Astrocyte (in vitro differentiated cells and primary cell): ENCODE results near the gene SH2D6. TPM values are rescaled to one million over a fixed set of nuclear protein-coding genes. Genes with fewer than 3 reads are reported as not detected.

Source experiments
- DNase-seq: peaks from one replicate; pipeline ENCODE4 v3.0.0-alpha.2; 2010; ENCODE audit warnings: low read depth
- FAIRE-seq: peaks from 2 replicates; lab custom pipeline; 2011; peaks lifted over from hg19 to GRCh38; lab: Jason Lieb, UNC
- H2AFZ ChIP-seq: 2 replicates; pipeline ENCODE4 v1.6.0; 2012; ENCODE audit warnings: low read depth, low read length, inconsistent platforms
- H3K27ac ChIP-seq: 2 replicates; pipeline ENCODE4 v1.5.1; 2011; ENCODE audit warnings: low read depth, low read length, inconsistent platforms
- H3K27me3 ChIP-seq: 2 replicates; pipeline ENCODE4 v1.6.0; 2011; ENCODE audit warnings: low read length, inconsistent platforms; ENCODE audit not compliant: insufficient read depth
- H3K36me3 ChIP-seq: 2 replicates; pipeline ENCODE4 v1.5.1; 2011; ENCODE audit warnings: low read length, inconsistent platforms; ENCODE audit not compliant: insufficient read depth
- H3K4me1 ChIP-seq: 2 replicates; pipeline ENCODE4 v1.5.1; 2011; ENCODE audit warnings: low read length, inconsistent platforms; ENCODE audit not compliant: insufficient read depth
- H3K4me2 ChIP-seq: 2 replicates; pipeline ENCODE4 v1.6.0; 2012; ENCODE audit warnings: low read length, inconsistent platforms
- H3K4me3 ChIP-seq: 2 replicates; pipeline ENCODE4 v1.5.1; 2011; ENCODE audit warnings: low read depth, mild to moderate bottlenecking, low read length, inconsistent platforms; ENCODE audit not compliant: insufficient read depth
- H3K79me2 ChIP-seq: 2 replicates; pipeline ENCODE4 v1.6.0; 2012; ENCODE audit warnings: mild to moderate bottlenecking, low read length, inconsistent platforms; ENCODE audit not compliant: insufficient read depth
- H3K9ac ChIP-seq: 2 replicates; pipeline ENCODE4 v1.6.0; 2012; ENCODE audit warnings: mild to moderate bottlenecking, low read length, inconsistent platforms
- H3K9me3 ChIP-seq: 2 replicates; pipeline ENCODE4 v1.5.1; 2012; ENCODE audit warnings: low read depth, mild to moderate bottlenecking, low read length, inconsistent platforms; ENCODE audit not compliant: insufficient read depth
- H4K20me1 ChIP-seq: 2 replicates; pipeline ENCODE4 v1.6.0; 2012; ENCODE audit warnings: low read length, inconsistent platforms; ENCODE audit not compliant: insufficient read depth
- H3K27ac Mint-ChIP-seq: one replicate; pipeline ENCODE4 v1.8.0; 2021; ENCODE audit warnings: mild to moderate bottlenecking, mixed read lengths; ENCODE audit not compliant: unreplicated experiment
- H3K27me3 Mint-ChIP-seq: one replicate; pipeline ENCODE4 v1.8.0; 2021; ENCODE audit warnings: low read depth, mixed read lengths; ENCODE audit not compliant: unreplicated experiment
- H3K36me3 Mint-ChIP-seq: one replicate; pipeline ENCODE4 v1.8.0; 2021; ENCODE audit warnings: low read depth, mixed read lengths; ENCODE audit not compliant: unreplicated experiment
- H3K4me1 Mint-ChIP-seq: one replicate; pipeline ENCODE4 v1.8.0; 2021; ENCODE audit warnings: low read depth, mixed read lengths; ENCODE audit not compliant: unreplicated experiment
- H3K4me3 Mint-ChIP-seq: one replicate; pipeline ENCODE4 v1.8.0; 2021; ENCODE audit warnings: mild to moderate bottlenecking, moderate library complexity, mixed read lengths; ENCODE audit not compliant: unreplicated experiment
- H3K9me3 Mint-ChIP-seq: one replicate; pipeline ENCODE4 v1.8.0; 2021; ENCODE audit warnings: mild to moderate bottlenecking, mixed read lengths; ENCODE audit not compliant: unreplicated experiment
- CTCF ChIP-seq: IDR thresholded peaks from 2 replicates; pipeline ENCODE4 v1.5.1; 2011; ENCODE audit warnings: low read depth, mild to moderate bottlenecking, inconsistent platforms, low read length, moderate library complexity; ENCODE audit not compliant: insufficient read depth
- EZH2 ChIP-seq: IDR thresholded peaks from 2 replicates; pipeline ENCODE4 v1.6.1; 2012; ENCODE audit warnings: mild to moderate bottlenecking, low read length, inconsistent platforms; ENCODE audit not compliant: insufficient read depth
- total RNA-seq: library from RNA; stranded (reverse); gene quantifications from 2 replicates; pipeline ENCODE4 v1.2.1, GENCODE V29; 2021

The SH2D6 gene
- total RNA-seq, 1 donor from 2014 or later, result 0.64 TPM

- peaks cover 9% of the 10 kb centered on the region for H3K4me1 Mint-ChIP-seq
- Histone ChIP-seq H3K79me2 (no peaks in the 10 kb centered on the region), H3K4me3 (no peak overlapping the region), H3K36me3 (no peaks in the 10 kb centered on the region), H4K20me1 (no peaks in the 10 kb centered on the region), H3K9ac (no peak overlapping the region), H3K4me1 (peaks cover 3% of the 10 kb centered on the region), H3K9me3 (no peaks in the 10 kb centered on the region), H3K27ac (no peak overlapping the region), H3K4me2 (no peak overlapping the region), H3K27me3 (no peaks in the 10 kb centered on the region), H2AFZ (no peak overlapping the region)
- FAIRE-seq (no peak), DNase-seq (no peak)
- TF ChIP-seq EZH2 (no peak), CTCF (no peak)
- H3K4me3 Mint-ChIP-seq, result no peak overlapping the region
- peaks cover 3% of the 10 kb centered on the region for H3K27me3 Mint-ChIP-seq
- H3K36me3 Mint-ChIP-seq, result no peaks in the 10 kb centered on the region
- H3K9me3 Mint-ChIP-seq, result no peaks in the 10 kb centered on the region
- no peak overlapping the region for H3K27ac Mint-ChIP-seq
Measured at GRCh38 chr2:85470850-85471800, 52.6 kb downstream of the SH2D6 start.

GRCh38 chr2:85472261-85472660 lies 53.7 kb downstream of the SH2D6 start:
- no peak overlapping the region for H3K4me3 Mint-ChIP-seq
- H3K4me1 ChIP-seq, result peaks cover 3% of the 10 kb centered on the region
- no peak overlapping the region for H3K4me2 ChIP-seq
- H3K9me3 Mint-ChIP-seq, result no peaks in the 10 kb centered on the region
- no peaks in the 10 kb centered on the region for H3K27me3 ChIP-seq
- H3K27me3 Mint-ChIP-seq, result peaks cover 3% of the 10 kb centered on the region
- H3K36me3 ChIP-seq, result no peaks in the 10 kb centered on the region
- H3K79me2 ChIP-seq, result no peaks in the 10 kb centered on the region
- no peak overlapping the region for H2AFZ ChIP-seq
- no peaks in the 10 kb centered on the region for H3K36me3 Mint-ChIP-seq
- no peak for DNase-seq
- TF ChIP-seq CTCF (no peak), EZH2 (no peak)
- H3K9me3 ChIP-seq, result no peaks in the 10 kb centered on the region
- no peaks in the 10 kb centered on the region for H4K20me1 ChIP-seq
- peaks cover 11% of the 10 kb centered on the region for H3K4me1 Mint-ChIP-seq
- no peak overlapping the region for H3K27ac Mint-ChIP-seq
- no peak overlapping the region for H3K27ac ChIP-seq
- H3K4me3 ChIP-seq, result no peak overlapping the region
- no peak overlapping the region for H3K9ac ChIP-seq
- FAIRE-seq, result no peak
